Large intestine (tissue), 3 donors: ENCODE measurements around the gene NOP53. TPM values are rescaled to one million over a fixed set of nuclear protein-coding genes. Genes with fewer than 3 reads are reported as not detected.
A peak's percentile ranks its signal among the peaks of the same experiment; 100 is the strongest.
"Not testable (repeated sequence)": the region's sequence is repeated elsewhere in the genome, so short reads cannot be mapped to it uniquely, and the experiment has no call there.

Source experiments
- DNase-seq, 2 donors: peaks; one replicate each; pipeline versions ENCODE4 v3.0.0 to v3.0.0-alpha.2; 2013
- H3K27ac ChIP-seq: one replicate; pipeline ENCODE4 v1.5.1; 2013; ENCODE audit warnings: low read length
- H3K27me3 ChIP-seq: 2 replicates; pipeline ENCODE4 v1.6.1; 2013; ENCODE audit warnings: low read length; ENCODE audit not compliant: control insufficient read depth, insufficient read depth
- H3K36me3 ChIP-seq: 2 replicates; pipeline ENCODE4 v1.6.1; 2013; ENCODE audit warnings: low read length; ENCODE audit not compliant: control insufficient read depth, insufficient read depth
- H3K4me1 ChIP-seq: one replicate; pipeline ENCODE4 v1.6.1; 2013; ENCODE audit warnings: low read length; ENCODE audit not compliant: control insufficient read depth, insufficient read depth
- H3K4me3 ChIP-seq: one replicate; pipeline ENCODE4 v1.5.1; 2013; ENCODE audit warnings: low read length
- H3K9me3 ChIP-seq: one replicate; pipeline ENCODE4 v1.6.1; 2013; ENCODE audit warnings: mild to moderate bottlenecking, low read depth, low read length, moderate library complexity; ENCODE audit not compliant: control insufficient read depth
- WGBS: methylation state at CpG from one replicate; pipeline ENCODE4 v1.1.5; 2013; ENCODE audit warnings: low lambda C conversion rate; ENCODE audit not compliant: insufficient coverage; 5-methylcytosine and 5-hydroxymethylcytosine counted together
- polyA plus RNA-seq: library from polyadenylated mRNA; unstranded; fragments of 120-200 nt; gene quantifications from one replicate; pipeline ENCODE4 v1.2.1, GENCODE V29; 2013

The NOP53 gene
- polyA plus RNA-seq, 1 donor = 545 TPM

DNA sequence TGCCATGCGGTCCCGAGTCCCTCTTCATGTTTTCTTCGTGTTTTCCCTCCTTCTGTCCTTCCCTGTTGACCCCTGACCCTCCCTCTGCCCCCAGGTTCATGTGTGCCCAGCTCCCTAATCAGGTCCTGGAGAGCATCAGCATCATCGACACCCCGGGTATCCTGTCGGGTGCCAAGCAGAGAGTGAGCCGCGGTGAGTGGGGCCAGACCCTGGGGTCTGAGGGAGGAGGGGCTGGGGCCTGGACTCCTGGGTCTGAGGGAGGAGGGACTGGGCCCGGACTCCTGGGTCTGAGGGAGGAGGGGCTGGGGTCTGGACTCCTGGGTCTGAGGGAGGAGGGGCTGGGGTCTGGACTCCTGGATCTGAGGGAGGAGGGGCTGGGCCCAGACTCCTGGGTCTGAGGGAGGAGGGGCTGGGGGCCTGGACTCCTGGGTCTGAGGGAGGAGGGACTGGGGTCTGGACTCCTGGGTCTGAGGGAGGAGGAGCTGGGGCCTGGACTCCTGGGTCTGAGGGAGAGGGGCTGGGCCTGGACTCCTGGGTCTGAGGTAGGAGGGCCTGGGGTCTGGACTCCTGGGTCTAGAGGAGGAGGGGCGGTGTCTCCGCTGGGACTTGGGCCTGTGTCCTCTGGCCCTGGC, 26.8 kb upstream of the NOP53 start:
- Histone ChIP-seq H3K27ac (peak overlapping the region; percentile 81), H3K4me3 (peak overlapping the region; percentile 4)
- no CpG with 5 or more reads among the region's 11 CpGs for WGBS
- H3K9me3 ChIP-seq, DNase-seq, H3K27me3 ChIP-seq, H3K4me1 ChIP-seq, H3K36me3 ChIP-seq: not testable (repeated sequence)

DNA sequence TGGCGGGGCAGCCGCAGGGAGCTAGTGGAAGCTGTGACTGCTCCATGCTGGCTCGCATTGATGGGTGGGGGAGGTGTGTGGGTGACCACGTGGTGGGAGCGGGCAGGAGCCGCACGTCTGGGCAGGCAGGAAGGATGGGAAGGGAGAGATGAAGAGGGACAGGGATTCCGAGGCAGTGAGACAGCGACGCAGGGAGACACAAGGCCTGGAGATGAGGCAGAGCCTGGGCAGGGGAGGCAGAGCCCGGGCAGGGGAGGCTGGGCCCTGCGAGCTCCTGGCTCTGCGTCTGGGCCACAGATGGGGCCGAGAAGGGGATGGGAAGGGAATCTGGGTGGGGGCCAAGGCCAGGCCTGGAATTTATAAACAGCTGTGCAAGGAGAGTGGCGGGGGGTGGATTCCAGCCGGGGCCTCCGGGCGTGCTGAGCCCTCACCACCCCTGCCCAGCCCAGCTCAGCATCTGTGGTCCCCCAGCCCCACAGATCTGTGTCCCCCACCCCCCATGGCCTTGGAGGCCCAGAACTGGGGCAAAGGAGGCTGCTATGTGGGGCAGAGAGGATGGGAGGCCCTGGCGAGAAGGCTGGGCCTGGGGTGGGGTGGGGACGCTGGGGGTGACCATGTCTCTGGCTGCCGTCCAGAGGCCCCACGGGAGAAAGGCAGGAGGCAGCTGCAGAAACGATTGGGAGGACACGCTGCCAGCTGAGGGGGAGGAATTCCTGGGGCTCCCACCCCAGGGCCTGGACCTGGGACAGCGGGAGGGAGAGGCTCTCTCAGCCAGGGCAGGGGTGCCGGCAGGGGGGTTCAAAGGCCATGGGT, 26.1 kb upstream of the NOP53 start:
- WGBS = no CpG with 5 or more reads among the region's 26 CpGs
- H3K4me3 ChIP-seq = peak overlapping the region; percentile 4
- DNase-seq = peak; percentile 66 to 71

DNA sequence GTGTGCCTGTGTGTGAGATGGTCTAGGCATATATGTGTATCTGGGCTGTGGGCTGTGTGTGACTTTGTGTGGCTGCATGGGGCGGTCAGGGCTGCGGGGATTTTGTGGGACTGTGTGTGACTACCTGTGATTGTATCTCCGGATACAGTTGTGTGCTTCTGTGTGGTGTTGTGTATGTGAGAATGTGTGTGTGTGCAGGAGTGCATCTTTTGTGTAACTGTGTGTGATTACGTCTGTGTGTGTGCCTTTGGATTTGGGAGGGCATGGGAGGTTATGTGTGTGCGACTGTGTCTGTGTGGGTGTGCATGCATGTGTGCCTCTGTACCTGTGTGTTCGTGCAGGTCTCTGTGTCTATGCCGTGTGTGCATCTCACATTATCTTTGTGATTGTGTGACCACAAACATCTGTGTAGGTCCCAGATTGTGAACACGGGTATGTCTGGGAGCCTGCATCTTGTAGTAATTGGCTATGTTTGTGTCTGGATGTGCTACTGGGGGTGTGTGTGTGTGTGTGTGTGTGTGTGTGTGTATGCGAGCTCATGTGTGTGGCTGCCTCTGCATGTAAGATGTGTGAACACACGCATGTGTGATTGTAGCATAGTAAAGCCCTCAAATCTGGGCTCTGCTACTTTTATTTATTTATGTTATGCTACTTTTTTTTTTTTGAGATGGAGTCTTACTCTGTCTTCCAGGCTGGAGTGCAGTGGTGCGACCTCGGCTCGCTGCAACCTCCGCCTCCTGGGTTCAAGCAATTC, 24.5 kb upstream of the NOP53 start:
- H3K27ac ChIP-seq = no peak overlapping the region
- H3K4me1 ChIP-seq = peaks cover 5% of the 10 kb centered on the region
- no CpG with 5 or more reads among the region's 14 CpGs for WGBS

More for the DNA sequence above, 26.1 kb upstream of the NOP53 start:
- Histone ChIP-seq H3K36me3 (peaks cover 2% of the 10 kb centered on the region), H3K27ac (peak overlapping the region; percentile 81), H3K4me1 (peaks cover 5% of the 10 kb centered on the region), H3K9me3 (no peaks in the 10 kb centered on the region), H3K27me3 (no peaks in the 10 kb centered on the region)

DNA sequence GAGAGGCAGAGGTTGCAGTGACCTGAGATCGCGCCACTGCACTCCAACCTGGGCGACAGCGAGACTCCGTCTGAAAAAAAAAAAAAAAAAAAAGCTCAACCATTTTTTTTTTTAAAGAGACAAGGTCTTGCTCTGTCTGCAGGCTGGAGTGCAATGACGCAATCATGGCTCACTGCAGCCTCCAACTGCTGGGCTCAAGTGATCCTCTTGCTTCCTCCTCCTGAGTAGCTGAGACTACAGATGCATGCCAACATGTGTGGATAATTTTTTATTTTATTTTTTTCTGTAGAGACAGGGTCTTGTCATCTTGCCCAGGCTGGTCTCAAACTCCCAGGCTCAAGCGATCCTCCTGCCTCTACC, 21.8 kb upstream of the NOP53 start:
- peak; percentile 55 to 66 for DNase-seq
- H3K27ac ChIP-seq = no peak overlapping the region
- peaks cover 4% of the 10 kb centered on the region for H3K36me3 ChIP-seq
- no peak overlapping the region for H3K4me3 ChIP-seq
- H3K4me1 ChIP-seq = peaks cover 5% of the 10 kb centered on the region
- H3K27me3 ChIP-seq = peaks cover 7% of the 10 kb centered on the region
- WGBS = no CpG with 5 or more reads among the region's 7 CpGs
- H3K9me3 ChIP-seq = peaks cover 4% of the 10 kb centered on the region

More for the DNA sequence above, 24.5 kb upstream of the NOP53 start:
- no peak overlapping the region for H3K4me3 ChIP-seq
- H3K27me3 ChIP-seq = peaks cover 4% of the 10 kb centered on the region
- DNase-seq = no peak
- peaks cover 2% of the 10 kb centered on the region for H3K36me3 ChIP-seq
- H3K9me3 ChIP-seq = peaks cover 2% of the 10 kb centered on the region

DNA sequence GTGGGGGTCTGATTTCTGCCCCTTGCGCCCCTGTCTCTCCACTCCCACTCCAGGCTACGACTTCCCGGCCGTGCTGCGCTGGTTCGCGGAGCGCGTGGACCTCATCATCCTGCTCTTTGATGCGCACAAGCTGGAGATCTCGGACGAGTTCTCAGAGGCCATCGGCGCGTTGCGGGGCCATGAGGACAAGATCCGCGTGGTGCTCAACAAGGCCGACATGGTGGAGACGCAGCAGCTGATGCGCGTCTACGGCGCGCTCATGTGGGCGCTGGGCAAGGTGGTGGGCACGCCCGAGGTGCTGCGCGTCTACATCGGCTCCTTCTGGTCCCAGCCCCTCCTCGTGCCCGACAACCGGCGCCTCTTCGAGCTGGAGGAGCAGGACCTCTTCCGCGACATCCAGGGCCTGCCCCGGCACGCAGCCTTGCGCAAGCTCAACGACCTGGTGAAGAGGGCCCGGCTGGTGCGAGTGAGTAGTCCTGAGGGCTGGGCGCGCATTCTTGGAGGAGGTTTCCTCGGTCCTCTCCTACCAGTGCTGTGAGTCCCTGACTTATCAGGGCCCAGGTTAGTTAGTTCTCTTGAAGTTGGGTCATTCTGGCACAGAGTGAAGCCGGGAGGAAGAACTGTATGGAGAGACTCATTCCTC, 19.5 kb upstream of the NOP53 start:
- Histone ChIP-seq H3K4me3 (no peak overlapping the region), H3K36me3 (peaks cover 10% of the 10 kb centered on the region), H3K27ac (no peak overlapping the region), H3K4me1 (peaks cover 7% of the 10 kb centered on the region), H3K9me3 (peaks cover 4% of the 10 kb centered on the region), H3K27me3 (peaks cover 29% of the 10 kb centered on the region)
- no peak for DNase-seq
- WGBS = 67% methylated on average over 1 of the region's 48 CpGs

DNA sequence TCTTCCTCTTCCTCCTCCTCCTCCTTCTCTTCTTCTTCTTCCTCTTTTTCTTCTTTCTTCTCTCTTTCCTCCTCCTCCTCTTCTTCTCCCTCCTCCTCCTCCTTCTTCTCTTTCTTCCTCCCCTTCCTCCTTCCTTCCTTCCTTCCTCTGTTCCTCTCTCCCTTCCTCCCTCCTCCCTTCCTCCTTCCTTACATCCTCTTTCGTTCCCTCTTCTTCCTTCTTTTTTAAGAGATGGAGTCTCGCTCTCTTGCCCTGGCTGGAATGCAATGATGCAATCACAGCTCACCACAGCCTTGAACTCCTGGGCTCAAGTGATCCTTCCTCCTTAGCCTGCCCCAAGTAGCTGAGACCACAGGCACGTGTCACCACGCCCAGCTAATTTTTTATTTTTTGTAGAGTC, 18.9 kb upstream of the NOP53 start:
- no peak for DNase-seq
- Histone ChIP-seq H3K36me3 (peaks cover 11% of the 10 kb centered on the region), H3K4me1 (peaks cover 7% of the 10 kb centered on the region), H3K27ac (no peak overlapping the region), H3K4me3 (no peak overlapping the region), H3K27me3 (peaks cover 31% of the 10 kb centered on the region), H3K9me3 (peaks cover 4% of the 10 kb centered on the region)
- 100% methylated on average over 1 of the region's 4 CpGs for WGBS

DNA sequence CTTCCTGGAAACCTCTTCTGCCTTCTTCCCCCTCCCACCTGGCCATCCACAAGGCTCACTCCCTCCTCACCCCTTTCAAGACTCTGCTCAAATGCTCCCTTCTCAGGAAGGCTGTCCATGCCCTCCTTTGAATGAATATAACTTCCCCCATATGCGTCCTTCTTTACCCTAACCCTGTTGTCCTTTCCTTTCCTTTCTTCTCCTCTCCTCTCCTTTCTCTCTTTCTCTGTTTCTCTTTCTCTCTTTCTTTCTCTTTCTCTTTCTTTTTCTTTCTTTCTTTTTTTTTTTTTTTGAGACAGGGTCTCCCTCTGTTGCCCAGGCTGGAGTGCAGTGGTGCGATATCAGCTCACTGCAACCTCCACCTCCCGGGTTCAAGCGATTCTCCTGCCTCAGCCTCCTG, 17.1 kb upstream of the NOP53 start:
- not testable (repeated sequence) for H3K27ac ChIP-seq, H3K4me1 ChIP-seq, H3K4me3 ChIP-seq, H3K9me3 ChIP-seq, DNase-seq
- 67% methylated on average over 1 of the region's 4 CpGs for WGBS
- Histone ChIP-seq H3K36me3 (peaks cover 11% of the 10 kb centered on the region), H3K27me3 (peaks cover 31% of the 10 kb centered on the region)

DNA sequence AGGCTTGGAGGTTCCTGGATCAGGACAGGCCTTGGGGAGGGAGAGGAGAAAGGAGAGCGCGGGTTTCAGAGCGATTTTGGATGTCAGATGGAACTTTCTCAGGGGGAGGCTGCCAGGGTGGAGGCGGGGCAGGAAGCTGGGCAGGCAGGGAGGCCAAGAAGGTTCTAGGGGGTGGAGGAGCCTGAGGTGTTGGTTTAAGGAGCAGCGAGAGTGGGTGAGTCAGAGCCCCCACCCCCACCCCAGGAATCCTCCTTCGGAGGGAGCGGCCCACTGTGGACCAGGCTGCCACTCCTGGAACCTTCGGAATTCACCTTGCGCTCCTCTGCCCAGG, 15.9 kb upstream of the NOP53 start:
- H3K4me1 ChIP-seq = peaks cover 3% of the 10 kb centered on the region
- no peak overlapping the region for H3K4me3 ChIP-seq
- WGBS = 0% methylated on average over 2 of the region's 9 CpGs
- H3K9me3 ChIP-seq = peaks cover 4% of the 10 kb centered on the region
- peaks cover 31% of the 10 kb centered on the region for H3K27me3 ChIP-seq
- peak in 1 of 2 donors; percentile 30 for DNase-seq
- H3K36me3 ChIP-seq = peaks cover 11% of the 10 kb centered on the region
- no peak overlapping the region for H3K27ac ChIP-seq

DNA sequence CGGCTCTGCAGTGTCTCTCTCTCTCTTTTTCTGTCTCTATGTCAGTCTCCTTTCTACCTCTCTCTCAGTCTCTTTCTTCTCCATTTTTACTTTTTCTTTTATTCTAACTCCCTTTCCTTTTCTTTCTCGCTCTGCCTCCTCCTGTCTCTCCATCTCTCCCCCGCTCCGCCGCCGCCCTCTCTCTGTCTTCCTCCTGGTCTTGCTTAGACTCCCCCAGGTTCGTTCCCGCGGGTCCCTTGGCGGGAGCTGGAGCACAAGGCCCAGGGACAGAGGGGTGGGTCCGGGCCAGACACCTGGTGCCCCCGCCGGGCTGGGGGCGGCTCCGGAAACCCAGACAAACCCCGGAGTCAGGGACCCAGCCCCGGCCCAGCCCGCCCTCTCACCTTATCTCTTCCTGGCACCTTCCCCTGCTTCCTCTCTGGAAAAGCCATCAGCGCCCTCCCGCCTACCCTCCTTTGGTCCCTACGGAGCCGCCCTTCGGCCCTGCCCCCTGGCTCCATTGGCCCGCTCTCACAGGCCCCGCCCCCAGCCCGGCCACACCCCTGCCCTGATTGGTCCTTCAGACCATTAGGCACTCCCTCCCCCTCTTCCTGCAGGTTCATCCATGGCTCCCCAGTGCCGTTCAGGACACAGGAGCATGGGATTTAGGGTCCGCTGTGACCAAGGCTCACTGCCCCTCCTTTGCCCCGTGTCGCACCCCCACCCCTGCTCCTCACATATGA, 15.4 kb upstream of the NOP53 start:
- peaks cover 4% of the 10 kb centered on the region for H3K9me3 ChIP-seq
- H3K27me3 ChIP-seq = peaks cover 31% of the 10 kb centered on the region
- H3K36me3 ChIP-seq = peaks cover 12% of the 10 kb centered on the region
- H3K27ac ChIP-seq = no peak overlapping the region
- DNase-seq = peak in 1 of 2 donors; percentile 32
- no peak overlapping the region for H3K4me3 ChIP-seq
- 10% methylated on average over 4 of the region's 30 CpGs for WGBS
- H3K4me1 ChIP-seq = peaks cover 3% of the 10 kb centered on the region

DNA sequence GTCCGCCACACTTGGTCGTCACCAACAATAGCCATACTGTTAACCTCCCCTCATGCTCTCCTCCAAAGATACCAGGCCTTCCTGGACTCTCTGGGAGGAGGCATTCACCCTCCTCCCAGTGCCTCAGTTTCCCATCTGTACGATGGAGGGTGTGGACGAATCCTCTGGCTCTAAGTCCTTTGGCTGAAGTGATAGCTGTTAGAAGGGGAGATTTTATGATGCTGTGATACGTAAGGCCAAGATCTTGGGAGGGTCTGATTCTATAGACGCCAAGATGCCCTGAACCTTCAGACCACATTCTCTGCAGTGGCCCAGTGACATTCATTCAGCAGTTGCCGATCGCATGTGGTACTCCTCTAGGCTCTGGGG, 14.8 kb upstream of the NOP53 start:
- DNase-seq = no peak
- no peak overlapping the region for H3K27ac ChIP-seq
- peaks cover 4% of the 10 kb centered on the region for H3K9me3 ChIP-seq
- peaks cover 15% of the 10 kb centered on the region for H3K36me3 ChIP-seq
- H3K4me1 ChIP-seq = peaks cover 3% of the 10 kb centered on the region
- H3K27me3 ChIP-seq = peaks cover 28% of the 10 kb centered on the region
- H3K4me3 ChIP-seq = no peak overlapping the region
- WGBS = no CpG with 5 or more reads among the region's 8 CpGs
